ENCODE data around the gene USP37.

- TF ChIP-seq SUZ12 (IDR thresholded peaks at IDR 0.05; ENCODE audit: extremely low read depth, insufficient read depth, insufficient read length) (no peak), YY1 (IDR thresholded peaks at IDR 0.05; ENCODE audit: insufficient read depth, insufficient read length) (no peak), ZNF274 (IDR thresholded peaks at IDR 0.05; ENCODE audit: low read depth, low read length) (no peak)
Measured at GRCh38 chr2:218444692-218445357, 123.3 kb downstream of the USP37 start.

Data from NT2/D1 (cell line).